IPS-11a (cell line): Measurements from ENCODE around the gene PLXNA4.

Experiments used
- H3K4me3 ChIP-seq: one replicate; pipeline ENCODE4 v1.5.1; 2013; ENCODE audit warnings: low read depth, low read length, control low read depth

Gene PLXNA4

DNA sequence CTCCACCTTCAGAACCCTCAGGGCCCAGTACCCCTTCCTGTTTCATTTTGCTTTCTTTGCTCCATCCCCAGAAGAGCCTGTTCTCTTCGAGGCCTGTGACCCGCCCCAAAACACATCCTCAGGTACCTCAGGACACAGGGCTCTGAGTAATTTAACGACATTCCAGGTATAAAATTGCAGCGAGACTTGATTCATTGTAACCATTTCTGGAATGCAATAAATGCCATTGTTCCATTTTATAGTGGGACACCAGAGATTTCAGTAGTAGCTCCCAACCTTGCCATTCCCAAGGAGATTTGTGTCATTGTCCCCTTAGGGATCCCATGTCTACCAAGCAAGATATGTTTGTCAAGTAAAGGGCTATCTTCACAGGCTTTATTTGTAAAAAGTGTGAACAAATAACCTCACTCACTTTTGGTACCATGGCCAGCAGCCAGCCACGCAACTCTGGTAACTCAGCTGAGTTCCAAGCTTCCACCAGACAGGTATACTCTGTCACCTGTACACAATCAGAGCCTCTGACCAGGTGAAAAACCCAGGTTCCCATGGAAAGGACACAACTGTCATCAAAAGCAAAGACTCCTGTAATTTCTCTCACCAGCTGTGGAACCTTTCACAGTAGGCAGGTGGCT lies 441.3 kb downstream of the PLXNA4 start:
- H3K4me3 ChIP-seq = no peak overlapping the region

DNA sequence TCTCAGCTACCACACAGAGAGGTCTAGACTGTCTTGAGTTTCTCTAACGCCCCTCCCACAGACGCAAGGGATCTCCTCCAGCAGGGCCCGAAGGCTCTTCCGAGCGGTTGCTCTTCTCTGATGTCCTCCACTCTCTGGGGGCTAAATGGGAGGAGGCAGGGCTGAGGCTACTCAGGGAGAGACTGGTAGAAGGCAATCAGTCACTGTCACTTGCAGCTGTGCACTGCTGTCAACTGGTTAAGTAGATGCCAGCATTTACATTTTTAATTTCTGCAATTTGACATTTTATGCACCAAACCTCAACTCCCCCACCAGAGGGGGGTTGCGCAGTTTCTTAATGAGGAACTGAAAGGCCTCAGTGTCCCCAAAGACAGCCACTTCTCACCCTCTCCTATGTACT lies 442.8 kb downstream of the PLXNA4 start:
- no peak overlapping the region for H3K4me3 ChIP-seq

DNA sequence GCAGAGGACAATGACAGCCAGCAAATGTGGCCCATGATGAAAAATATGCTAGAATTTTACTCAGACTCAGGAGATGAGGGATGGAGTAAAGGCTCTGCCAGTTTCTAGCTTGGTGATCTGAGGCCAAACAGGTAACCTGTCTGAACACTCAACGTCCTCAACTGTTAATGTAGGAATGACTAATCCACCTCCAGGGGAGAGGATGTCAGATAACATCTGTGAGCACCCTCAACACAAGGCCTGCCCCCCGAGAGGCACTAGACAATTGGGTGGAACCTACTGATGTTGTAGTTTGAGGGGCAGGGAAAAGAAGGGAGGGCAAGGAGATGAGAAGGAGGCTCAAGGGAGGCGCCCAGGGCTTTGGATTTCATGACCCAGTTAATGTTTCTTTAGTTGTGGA lies 445.1 kb downstream of the PLXNA4 start:
- H3K4me3 ChIP-seq = no peak overlapping the region

DNA sequence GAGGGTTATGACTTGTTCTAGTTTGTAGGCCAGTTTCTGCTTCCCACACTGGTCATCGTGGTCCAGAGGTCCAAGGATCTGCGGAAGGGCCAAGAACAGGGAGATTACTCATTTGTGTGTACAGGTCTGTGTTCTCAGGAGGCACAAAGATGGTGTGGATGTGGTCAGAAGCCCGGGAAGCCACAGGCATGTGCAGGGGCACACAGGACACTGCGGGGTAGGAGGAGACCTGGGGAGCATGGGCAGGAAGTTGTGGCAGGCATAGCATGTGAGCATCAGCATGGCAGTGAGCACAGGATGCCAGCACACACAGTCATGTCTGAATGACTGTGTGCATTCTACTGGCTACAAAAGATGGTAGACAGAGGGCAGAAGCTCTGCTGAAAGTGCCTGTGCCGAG lies 445.8 kb downstream of the PLXNA4 start:
- H3K4me3 ChIP-seq = no peak overlapping the region

DNA sequence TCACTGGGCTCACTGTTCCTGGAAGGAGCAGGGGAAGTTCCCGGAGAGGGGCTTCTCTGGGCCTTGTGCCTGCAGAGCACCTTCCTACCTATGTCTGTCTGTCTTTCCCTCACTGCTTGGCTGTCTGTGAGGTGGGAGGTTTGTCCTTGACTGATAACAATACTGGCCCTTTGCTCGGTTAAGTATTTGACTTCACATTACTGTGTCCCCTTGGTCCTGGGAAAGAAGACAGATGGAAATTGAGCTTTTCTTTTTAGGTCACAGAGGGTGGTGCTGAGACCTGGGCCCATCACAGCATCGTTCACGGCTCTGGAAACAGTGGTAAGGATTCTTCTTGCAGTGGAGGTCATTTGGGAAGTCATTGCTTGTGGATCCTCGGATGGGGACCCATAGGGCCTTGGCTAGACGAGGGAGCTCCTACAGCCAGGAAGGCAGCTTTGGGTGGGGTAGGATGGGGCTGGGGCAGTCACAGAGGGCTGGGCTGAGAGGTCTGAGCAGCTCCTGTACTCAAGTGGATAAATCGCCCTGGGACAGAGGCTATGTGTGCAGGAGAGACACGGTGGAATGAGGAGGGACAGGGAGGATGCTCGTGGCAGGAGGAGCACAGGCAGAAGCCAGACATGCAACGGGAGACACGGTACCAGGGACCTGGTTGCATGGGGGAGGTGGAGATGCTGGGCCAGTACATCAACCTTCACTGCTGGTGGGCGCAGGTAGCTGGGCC lies 450.2 kb downstream of the PLXNA4 start:
- no peak overlapping the region for H3K4me3 ChIP-seq

DNA sequence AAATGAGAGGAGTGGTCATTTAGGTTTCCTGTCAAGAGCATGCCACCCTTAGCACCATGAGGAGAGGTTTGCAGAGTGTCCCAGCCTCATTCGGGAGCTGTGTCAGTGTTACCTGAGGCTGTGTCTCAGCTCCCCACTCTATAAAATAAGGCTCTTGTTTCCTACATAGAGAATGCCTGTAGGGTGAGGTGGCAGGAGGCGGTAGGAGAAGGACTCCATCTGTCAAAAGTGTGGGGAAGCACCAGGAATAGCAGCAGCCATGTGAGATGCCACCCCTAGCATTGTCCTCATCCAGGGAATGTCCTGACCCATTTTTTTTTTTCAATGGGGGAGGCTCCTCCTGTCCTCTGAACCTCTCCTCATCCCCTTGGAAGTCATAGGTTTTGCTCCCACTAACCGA lies 451.2 kb downstream of the PLXNA4 start:
- no peak overlapping the region for H3K4me3 ChIP-seq

DNA sequence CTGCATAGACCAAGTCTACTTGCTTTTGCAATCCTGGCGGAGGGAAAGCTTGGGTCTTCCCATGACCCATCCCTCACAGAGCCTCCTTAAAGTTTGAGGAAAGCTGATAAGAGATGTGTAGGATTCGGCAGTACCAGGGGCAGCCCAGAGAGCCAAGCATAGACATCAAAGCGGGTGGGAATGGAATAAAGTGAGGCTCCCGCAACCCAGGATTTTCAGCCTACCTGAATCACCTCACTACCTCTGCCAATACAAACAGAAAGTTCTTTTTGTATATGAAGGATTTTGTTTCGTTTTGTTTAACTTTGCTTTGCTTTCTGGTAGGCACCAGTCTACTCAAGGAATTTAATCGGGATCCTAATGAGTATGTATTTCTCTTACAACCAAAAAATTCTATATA lies 451.7 kb downstream of the PLXNA4 start:
- H3K4me3 ChIP-seq = no peak overlapping the region

DNA sequence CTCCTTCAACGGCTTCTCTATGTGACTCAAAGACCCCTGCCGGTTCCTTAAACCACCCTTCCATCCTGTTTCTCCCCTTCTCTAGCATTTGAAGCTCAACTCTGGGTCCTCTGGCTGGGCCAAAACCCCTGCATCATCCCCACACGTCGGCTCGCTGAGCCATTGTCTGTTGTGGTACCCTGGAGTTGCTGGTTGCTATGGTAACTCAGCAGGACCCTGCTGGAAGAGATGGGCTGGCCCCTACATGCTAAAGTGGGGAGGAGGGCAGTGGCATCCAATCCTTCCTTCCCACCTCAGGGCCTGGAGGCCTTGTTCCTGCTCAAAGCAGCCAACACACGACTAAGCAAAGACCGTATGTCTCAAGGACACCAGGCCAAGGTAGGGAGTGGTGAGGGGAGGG lies 452.5 kb downstream of the PLXNA4 start:
- no peak overlapping the region for H3K4me3 ChIP-seq

DNA sequence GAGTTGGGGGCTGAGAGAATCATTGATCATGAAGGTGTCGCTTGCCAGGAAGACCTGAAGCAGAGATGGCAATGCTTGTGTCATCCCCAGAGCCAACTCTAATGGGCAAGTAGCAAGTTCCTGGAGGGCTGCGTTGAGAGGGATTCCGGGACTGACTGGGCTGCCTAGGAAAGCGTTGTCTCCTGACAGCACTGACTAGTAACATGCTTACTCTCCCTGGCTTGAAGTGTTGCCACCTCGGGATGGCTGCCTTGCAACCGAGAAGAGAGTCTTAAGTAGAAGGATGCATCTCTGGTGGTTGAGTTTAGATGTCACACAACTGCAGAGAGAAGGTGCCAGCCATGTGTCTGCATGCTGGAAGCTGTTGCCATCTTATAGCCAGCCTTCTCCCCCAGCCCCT lies 453.4 kb downstream of the PLXNA4 start:
- H3K4me3 ChIP-seq = no peak overlapping the region

DNA sequence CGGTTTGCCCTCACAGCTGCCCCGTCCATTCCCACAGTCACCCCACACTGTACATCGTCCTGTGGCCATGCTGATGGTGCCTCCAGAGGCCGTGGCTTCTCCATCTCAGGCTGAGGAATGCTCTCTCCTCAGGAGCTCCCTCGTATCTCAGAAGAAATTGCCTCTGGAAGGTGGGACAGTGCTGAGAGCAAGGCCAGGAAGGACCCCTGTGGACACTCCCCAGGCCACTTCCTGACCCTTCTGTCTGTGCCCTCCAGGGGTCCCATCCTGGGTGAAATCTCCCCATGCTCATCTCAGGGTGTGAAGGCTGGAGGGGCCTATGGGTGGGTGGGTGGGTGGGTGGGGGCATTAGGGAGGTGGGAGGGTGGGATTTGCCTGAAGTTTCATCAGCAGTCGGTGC lies 454.3 kb downstream of the PLXNA4 start:
- H3K4me3 ChIP-seq = no peak overlapping the region

DNA sequence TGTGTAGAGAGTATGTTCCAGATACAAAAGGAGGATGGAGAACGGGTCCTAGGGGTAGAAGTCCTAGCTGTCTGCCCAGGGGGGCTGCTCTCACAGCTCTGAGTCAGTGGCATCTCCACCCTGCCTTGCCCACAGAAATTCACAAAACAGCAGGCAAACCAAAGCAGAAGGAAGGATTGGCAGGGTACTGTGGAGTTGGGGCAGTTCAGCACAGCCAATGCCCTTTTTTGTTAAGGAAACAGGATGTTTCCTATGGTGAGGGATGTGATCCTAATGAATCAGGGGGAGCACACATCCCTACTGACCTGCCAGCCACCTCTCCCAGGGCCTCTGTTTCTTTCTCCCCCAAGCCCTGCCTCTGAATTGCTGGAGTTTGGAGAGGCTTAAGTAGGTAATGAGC lies 457.6 kb downstream of the PLXNA4 start:
- no peak overlapping the region for H3K4me3 ChIP-seq

DNA sequence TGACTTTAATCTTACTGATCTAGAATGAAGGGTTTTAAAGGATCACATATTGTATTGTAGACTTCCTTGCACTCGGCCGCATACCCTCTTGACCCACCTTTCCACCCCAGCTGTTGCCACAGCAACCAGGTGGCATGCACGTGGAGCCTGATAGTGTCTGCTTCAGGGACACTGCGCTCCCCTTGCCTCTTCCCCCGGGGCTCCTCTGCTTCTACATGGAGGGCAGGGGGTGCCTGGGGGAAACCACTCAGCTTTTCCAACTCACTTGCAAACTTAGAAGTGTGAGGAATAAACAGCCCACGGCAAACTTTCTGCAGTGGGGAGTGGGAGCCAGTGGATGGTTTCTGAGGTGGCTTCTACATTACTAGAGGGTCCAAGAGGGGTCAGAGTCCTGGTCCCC lies 458.6 kb downstream of the PLXNA4 start:
- H3K4me3 ChIP-seq = no peak overlapping the region

DNA sequence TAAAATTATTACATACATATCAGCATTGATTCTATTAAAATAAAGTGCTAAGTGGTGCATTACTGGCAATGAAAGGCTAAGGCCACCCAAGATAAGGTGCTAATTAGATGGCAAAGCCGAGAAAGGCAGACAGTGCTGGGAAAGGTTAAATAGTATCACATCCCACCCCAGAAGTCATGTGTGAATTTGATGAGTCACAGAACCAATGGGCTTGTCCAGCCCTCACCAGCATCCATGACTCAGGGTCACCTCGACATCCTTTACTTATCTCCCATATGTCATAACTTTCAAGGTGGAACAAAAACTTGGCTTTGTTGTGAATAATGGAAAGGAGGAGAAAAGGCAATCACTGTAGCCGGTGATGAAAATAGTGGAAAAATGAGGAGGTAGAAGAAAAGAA lies 459.1 kb downstream of the PLXNA4 start:
- H3K4me3 ChIP-seq = no peak overlapping the region

DNA sequence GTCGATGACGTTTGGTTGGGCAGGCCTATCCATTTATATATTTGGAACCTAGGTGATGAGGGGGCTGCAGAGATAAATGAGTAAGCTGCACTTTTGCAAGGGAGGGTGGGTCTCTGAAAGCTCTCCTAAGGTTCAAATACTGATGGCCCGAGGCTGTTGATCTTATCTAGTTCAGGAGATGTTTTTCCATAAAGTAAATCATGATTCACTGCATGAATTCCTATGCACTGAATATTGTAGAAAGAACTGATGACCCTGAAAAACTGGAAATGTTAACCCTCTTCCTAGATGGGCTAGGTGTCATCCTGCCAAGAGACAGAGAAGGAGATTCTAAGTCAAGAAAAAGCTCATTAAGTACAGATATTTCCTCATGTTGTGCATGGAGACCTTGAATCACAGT lies 459.9 kb downstream of the PLXNA4 start:
- H3K4me3 ChIP-seq = no peak overlapping the region

DNA sequence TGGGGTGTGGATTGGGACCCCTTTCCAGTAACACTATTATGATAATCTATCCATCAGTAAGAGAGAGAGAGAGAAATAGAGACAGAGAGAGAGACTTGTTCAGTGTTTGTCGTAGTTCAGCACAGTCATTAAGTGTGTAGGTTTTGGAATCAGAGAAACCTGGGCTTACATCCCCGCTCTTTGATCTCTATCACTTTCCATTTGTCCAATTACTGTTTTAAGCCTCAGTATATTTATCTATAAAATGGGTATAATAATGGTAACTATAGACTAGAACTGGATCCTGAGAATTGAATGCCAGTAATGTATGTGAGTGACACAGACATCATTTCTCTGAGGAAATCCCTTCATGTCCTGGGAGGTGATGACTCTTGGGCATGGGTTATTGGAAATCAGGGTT lies 460.5 kb downstream of the PLXNA4 start:
- H3K4me3 ChIP-seq = no peak overlapping the region

DNA sequence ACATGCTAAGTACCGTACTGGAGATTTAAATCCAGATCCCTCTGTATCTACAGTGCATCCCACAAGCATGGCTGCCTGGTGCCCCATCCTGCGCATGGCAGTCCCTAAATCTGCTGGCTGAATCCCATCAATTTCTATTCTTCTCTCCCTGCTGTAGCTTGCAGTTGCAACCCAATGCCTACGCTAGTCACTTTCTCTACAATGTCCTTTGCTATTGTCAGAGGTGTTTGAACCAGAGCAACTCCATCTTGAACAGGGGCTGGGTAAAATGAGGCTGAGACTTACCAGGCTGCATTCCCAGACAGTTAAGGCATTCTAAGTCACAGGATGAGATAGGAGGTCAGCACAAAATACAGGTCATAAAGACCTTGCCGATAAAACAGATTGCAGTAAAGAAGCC lies 461.2 kb downstream of the PLXNA4 start:
- no peak overlapping the region for H3K4me3 ChIP-seq

DNA sequence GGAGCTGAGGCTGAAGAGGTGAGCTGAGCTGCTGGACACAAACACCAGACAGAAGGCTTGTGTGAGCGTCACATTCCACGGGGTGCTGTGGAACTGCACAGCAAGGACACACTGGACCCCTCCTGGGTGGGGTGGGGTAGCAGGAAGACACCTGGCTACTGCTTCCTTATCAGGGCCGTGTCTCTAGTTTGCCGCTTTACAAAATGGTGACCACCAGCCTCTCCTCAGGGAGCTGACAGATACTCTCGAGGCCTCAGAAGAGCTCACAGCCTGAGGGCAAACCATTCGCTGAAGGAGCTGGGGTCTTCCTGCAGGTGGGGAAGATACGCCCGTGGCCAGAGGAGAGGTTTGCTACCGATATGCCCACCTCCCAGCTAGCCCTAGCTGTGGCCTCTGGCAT lies 461.9 kb downstream of the PLXNA4 start:
- no peak overlapping the region for H3K4me3 ChIP-seq

DNA sequence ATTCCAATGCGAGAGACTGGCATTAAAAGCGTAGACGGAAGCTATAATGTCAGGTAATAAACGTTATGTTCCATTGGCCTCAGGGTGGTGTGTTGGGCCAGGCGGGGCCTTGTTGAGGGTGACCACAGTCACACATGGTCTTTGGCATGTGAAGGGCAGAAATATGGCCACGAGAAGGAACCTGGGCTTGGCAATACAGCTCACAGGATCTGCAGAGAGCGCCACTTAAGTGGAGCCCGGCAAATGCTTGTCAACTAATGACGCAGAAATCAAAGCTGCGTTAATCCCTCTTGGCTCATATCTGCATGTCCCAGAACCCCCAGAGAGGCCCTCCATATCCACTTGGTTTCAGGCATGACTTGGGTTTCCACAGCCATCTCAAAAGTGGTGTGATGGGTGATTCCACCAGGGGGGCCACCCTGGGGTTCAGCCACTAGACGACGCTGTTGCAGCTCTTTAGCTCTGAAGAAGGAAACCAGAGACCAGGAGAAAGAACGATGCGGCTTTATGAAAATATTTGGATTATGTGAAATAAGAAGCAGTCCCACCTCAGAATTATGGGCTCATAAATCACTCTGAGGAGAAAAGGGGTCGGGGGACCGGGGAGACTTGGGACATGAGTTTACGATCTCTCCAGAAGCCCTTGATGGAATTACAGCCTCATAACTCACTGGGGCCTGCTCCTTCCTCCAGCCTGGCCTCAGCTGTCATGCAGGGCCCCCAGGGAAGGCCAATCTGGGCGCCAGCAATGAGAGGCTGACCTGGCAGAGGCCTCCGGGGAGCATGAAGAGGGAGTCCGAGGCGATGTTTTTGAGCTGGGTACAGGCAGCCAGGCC lies 462.5 kb downstream of the PLXNA4 start:
- no peak overlapping the region for H3K4me3 ChIP-seq

DNA sequence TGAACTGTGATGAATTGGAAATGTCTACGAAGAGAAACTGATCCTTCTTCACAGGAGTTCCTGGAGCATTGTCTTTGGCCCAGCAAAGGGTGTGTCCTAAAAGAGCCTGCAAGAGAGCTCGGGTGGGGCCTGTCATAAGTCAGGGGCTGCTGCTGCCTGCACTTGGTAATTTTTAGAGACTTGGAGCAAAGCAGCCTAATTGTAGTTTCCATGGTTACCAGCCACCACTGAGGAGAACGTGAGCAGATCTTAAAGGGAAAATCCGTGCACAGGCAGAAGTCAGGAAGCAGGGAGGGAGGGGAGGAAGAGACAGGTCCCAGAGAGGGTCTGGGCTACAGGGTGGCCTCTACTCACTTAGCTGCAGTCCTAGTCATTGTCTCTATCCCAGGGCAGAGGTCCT lies 463.6 kb downstream of the PLXNA4 start:
- H3K4me3 ChIP-seq = no peak overlapping the region

DNA sequence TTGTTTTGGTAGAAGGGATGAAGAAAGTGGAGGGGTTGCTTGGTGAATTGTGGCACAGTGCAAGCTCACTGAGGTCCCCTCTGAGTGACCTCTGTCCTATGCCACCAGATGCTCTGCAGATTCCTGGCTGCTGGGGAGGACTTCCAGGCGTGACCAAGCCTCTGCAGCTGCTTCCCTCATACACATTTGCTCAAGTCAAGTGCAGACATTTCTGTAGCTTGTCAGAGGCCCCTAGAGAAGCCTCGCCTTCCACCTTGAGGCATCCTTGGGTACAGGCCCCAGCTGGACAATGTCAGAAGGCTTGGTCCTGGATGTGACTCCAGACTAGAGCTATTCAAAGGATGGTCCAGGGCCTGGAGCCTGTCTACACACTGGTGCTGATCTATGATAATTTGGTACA lies 464.2 kb downstream of the PLXNA4 start:
- H3K4me3 ChIP-seq = no peak overlapping the region

DNA sequence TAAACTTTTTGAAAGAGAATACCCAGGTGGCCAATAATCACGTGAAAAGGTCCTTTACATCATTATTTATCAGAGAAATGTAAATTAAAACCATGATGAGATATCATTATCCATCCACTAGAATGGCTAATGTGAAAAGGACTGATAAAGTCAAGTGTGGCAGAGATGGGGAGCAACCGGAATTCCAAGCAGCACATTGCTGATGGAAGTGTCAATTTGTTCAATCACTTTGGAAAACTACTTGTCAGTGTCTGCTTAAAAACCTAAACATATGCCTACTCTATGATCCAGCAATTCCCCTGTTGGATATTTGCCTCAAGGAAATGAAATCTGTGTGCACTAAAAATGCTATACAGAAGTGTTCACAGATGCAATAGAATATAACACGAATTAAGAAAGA lies 465.6 kb downstream of the PLXNA4 start:
- H3K4me3 ChIP-seq = no peak overlapping the region

DNA sequence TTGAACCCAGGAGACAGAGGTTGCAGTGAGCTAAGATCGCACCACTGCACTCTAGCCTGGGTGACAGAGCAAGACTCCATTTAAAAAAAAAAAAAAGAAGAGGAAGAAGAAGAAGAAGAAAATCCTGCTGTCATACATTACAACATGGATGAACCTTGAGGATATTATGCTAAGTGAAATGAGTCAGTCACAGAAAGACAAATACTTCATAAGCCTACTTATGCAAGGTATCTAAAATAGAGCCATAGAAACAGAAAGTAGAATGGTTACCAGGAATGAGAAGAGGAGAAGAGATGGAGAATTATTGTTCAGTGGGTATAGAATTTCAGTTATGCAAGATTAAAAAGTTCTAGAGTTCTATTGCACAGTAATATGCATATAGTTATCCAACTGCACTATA lies 466.5 kb downstream of the PLXNA4 start:
- H3K4me3 ChIP-seq = no peak overlapping the region
